HEK293 (cell line): ENCODE results near the gene TLR5.

Experiments used
- SALL2 ChIP-seq: fragments of 450-650 bp; formaldehyde crosslinking; IDR thresholded peaks from 2 replicates; pipeline ENCODE4 v1.5.0; 2017; ENCODE audit warnings: missing biosample characterization, mild to moderate bottlenecking, missing genetic modification characterization, borderline replicate concordance
- ZNF133 ChIP-seq: fragments of 450-650 bp; formaldehyde crosslinking; IDR thresholded peaks from 2 replicates; pipeline ENCODE4 v1.5.1; 2016; ENCODE audit warnings: missing biosample characterization, missing genetic modification characterization
- TF ChIP-seq, protein P1 (sequence below): sonication (generic); formaldehyde crosslinking; IDR thresholded peaks from 2 replicates; pipeline ENCODE4 v1.8.1; 2022; ENCODE audit warnings: mild to moderate bottlenecking, moderate library complexity, missing genetic modification reagents
- TF ChIP-seq, protein P2 (sequence below): fragments of 450-650 bp; formaldehyde crosslinking; IDR thresholded peaks from 2 replicates; pipeline ENCODE4 v1.5.1; 2016; ENCODE audit warnings: missing biosample characterization, missing genetic modification characterization

DNA sequence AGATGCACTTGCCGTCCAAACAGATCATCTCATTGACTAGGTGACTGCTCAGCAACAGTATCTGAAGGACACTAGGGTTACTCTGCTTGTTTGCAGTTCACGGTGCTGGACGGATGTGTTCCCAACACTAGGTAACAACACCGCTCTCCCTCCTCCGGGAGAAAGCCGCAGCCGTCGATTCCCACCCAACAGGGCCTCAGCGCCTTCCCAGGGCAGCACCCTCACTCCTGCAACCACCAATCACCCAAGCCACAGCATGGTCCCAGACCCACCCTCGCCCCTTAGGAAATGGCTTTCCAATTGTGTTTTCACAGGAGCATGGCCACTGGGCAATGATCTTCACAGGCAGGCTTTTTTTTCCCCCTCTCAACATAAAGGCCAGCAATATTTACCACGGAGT, 779 bp downstream of the TLR5 start:
- no peak for TF ChIP-seq ZNF133 (tag by site-specific recombination)
- TF ChIP-seq, protein P1, sequence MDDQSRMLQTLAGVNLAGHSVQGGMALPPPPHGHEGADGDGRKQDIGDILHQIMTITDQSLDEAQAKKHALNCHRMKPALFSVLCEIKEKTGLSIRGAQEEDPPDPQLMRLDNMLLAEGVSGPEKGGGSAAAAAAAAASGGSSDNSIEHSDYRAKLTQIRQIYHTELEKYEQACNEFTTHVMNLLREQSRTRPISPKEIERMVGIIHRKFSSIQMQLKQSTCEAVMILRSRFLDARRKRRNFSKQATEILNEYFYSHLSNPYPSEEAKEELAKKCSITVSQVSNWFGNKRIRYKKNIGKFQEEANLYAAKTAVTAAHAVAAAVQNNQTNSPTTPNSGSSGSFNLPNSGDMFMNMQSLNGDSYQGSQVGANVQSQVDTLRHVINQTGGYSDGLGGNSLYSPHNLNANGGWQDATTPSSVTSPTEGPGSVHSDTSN (CRISPR knock-in tag): no peak
- TF ChIP-seq SALL2 (tag by site-specific recombination): no peak
- TF ChIP-seq, protein P2, sequence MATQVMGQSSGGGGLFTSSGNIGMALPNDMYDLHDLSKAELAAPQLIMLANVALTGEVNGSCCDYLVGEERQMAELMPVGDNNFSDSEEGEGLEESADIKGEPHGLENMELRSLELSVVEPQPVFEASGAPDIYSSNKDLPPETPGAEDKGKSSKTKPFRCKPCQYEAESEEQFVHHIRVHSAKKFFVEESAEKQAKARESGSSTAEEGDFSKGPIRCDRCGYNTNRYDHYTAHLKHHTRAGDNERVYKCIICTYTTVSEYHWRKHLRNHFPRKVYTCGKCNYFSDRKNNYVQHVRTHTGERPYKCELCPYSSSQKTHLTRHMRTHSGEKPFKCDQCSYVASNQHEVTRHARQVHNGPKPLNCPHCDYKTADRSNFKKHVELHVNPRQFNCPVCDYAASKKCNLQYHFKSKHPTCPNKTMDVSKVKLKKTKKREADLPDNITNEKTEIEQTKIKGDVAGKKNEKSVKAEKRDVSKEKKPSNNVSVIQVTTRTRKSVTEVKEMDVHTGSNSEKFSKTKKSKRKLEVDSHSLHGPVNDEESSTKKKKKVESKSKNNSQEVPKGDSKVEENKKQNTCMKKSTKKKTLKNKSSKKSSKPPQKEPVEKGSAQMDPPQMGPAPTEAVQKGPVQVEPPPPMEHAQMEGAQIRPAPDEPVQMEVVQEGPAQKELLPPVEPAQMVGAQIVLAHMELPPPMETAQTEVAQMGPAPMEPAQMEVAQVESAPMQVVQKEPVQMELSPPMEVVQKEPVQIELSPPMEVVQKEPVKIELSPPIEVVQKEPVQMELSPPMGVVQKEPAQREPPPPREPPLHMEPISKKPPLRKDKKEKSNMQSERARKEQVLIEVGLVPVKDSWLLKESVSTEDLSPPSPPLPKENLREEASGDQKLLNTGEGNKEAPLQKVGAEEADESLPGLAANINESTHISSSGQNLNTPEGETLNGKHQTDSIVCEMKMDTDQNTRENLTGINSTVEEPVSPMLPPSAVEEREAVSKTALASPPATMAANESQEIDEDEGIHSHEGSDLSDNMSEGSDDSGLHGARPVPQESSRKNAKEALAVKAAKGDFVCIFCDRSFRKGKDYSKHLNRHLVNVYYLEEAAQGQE (tag by site-specific recombination): no peak
